CD4-positive, alpha-beta T cell (primary cell): Measurements from ENCODE around the gene SPDYE5. TPM values are rescaled to one million over a fixed set of nuclear protein-coding genes. Genes with fewer than 3 reads are reported as not detected.
"Not testable (repeated sequence)": the region's sequence is repeated elsewhere in the genome, so short reads cannot be mapped to it uniquely, and the experiment has no call there.

Experiments
- ATAC-seq: fragments of 200-7000 bp; cut with Tn5 transposase; one replicate; pipeline ENCODE4 v1.10.0; 2022; ENCODE audit warnings: mild to moderate bottlenecking; ENCODE audit not compliant: poor library complexity
- CTCF ChIA-PET: fragments of 350-600 bp; sonication (Branson Sonifier 250); formaldehyde crosslinking; loops from one replicate; lab custom pipeline; 2021; ENCODE audit warnings: antibody characterized with exemption, inconsistent platforms; lab: Charles Lee
- POLR2A ChIA-PET: fragments of 350-600 bp; sonication (Branson Sonifier 250); formaldehyde crosslinking; loops from one replicate; lab custom pipeline; 2021; ENCODE audit warnings: antibody characterized with exemption, inconsistent platforms; lab: Charles Lee
- DNase-seq, 14 experiments: peaks; one replicate each; pipeline ENCODE4 v3.0.0-alpha.2; 2013 to 2020; ENCODE audit warnings: mixed read lengths in 2 of 14
- H3K27ac ChIP-seq, 2 donors: one replicate each; pipeline versions ENCODE4 v1.5.1 to v1.7.0; 2013; ENCODE audit warnings: low read length in 2 of 2, low read depth in 1 of 2, mild to moderate bottlenecking in 1 of 2
- H3K27me3 ChIP-seq, 2 experiments: 1 replicate in 1 of 2; 2 replicates in 1 of 2; pipeline versions ENCODE4 v1.6.1 to v1.7.0; 2013; ENCODE audit warnings: low read length in 2 of 2, control low read depth in 1 of 2, mild to moderate bottlenecking in 1 of 2, moderate library complexity in 1 of 2; ENCODE audit not compliant: insufficient read depth in 2 of 2, control insufficient read depth in 1 of 2
- H3K36me3 ChIP-seq: one replicate; pipeline ENCODE4 v1.6.1; 2013; ENCODE audit warnings: low read length, control low read depth; ENCODE audit not compliant: insufficient read depth
- H3K4me1 ChIP-seq: one replicate; pipeline ENCODE4 v1.6.1; 2013; ENCODE audit warnings: low read length, control low read depth; ENCODE audit not compliant: insufficient read depth
- H3K4me3 ChIP-seq: one replicate; pipeline ENCODE4 v1.5.1; 2013; ENCODE audit warnings: mild to moderate bottlenecking, low read length, moderate library complexity
- H3K9me3 ChIP-seq, 2 experiments: 1 replicate in 1 of 2; 2 replicates in 1 of 2; pipeline versions ENCODE4 v1.6.1 to v1.7.0; 2013; ENCODE audit warnings: low read length in 2 of 2, mild to moderate bottlenecking in 2 of 2, control low read depth in 1 of 2, moderate library complexity in 1 of 2; ENCODE audit not compliant: control insufficient read depth in 1 of 2, insufficient read depth in 1 of 2
- H3K27ac Mint-ChIP-seq: one replicate; pipeline ENCODE4 v1.8.0; 2020; ENCODE audit warnings: mixed read lengths
- H3K27me3 Mint-ChIP-seq: one replicate; pipeline ENCODE4 v1.8.0; 2021; ENCODE audit warnings: mixed read lengths
- H3K36me3 Mint-ChIP-seq: one replicate; pipeline ENCODE4 v1.8.0; 2021; ENCODE audit warnings: low read depth, mixed read lengths
- H3K4me1 Mint-ChIP-seq: one replicate; pipeline ENCODE4 v1.8.0; 2021; ENCODE audit warnings: low read depth, mixed read lengths
- H3K4me3 Mint-ChIP-seq: one replicate; pipeline ENCODE4 v1.8.0; 2020; ENCODE audit warnings: mild to moderate bottlenecking, mixed read lengths
- H3K9me3 Mint-ChIP-seq: one replicate; pipeline ENCODE4 v1.8.0; 2020; ENCODE audit warnings: mixed read lengths
- intact Hi-C, 2 experiments: fragments of 100-400 bp; cut with DNase I in 1 of 2; cut with micrococcal nuclease in 1 of 2; formaldehyde crosslinking; loops; one replicate each; pipeline versions ENCODE4 v1.15.1 to v1.9.0; 2023 to 2025; cut with DNase I, micrococcal nuclease
- total RNA-seq, 174 experiments: library from RNA in 2 of 174; stranded (reverse) in 2 of 174; gene quantifications; one replicate each; pipeline ENCODE4 v1.2.3 and lab custom pipeline; 2021 to 2026

SPDYE5 gene
- total RNA-seq, 2 experiments from 2014 or later, result 0.20 TPM; not detected in 1

- CTCF ChIA-PET, intact Hi-C loops, H3K4me3 Mint-ChIP-seq: not testable (repeated sequence)
Measured at GRCh38 chr7:75460541-75460940, 31.6 kb upstream of the SPDYE5 start.

GRCh38 chr7:75470166-75470565 is 22.0 kb upstream of the SPDYE5 start:
- intact Hi-C loops, H3K27me3 Mint-ChIP-seq, H3K4me1 Mint-ChIP-seq, H3K4me3 Mint-ChIP-seq, POLR2A ChIA-PET, H3K27me3 ChIP-seq, H3K27ac ChIP-seq, H3K4me1 ChIP-seq, ATAC-seq, H3K9me3 ChIP-seq, DNase-seq, H3K27ac Mint-ChIP-seq, H3K4me3 ChIP-seq, CTCF ChIA-PET, H3K9me3 Mint-ChIP-seq: not testable (repeated sequence)
- H3K36me3 ChIP-seq, result peaks cover 24% of the 10 kb centered on the region
- H3K36me3 Mint-ChIP-seq, result peaks cover 53% of the 10 kb centered on the region

More at GRCh38 chr7:75460541-75460940, 31.6 kb upstream of the SPDYE5 start:
- H3K36me3 Mint-ChIP-seq, H3K4me3 ChIP-seq, ATAC-seq, H3K4me1 ChIP-seq, H3K27me3 ChIP-seq, DNase-seq, H3K9me3 Mint-ChIP-seq, H3K9me3 ChIP-seq, H3K27ac ChIP-seq, H3K36me3 ChIP-seq, POLR2A ChIA-PET, H3K27me3 Mint-ChIP-seq, H3K4me1 Mint-ChIP-seq: not testable (repeated sequence)
- H3K27ac Mint-ChIP-seq, result peak overlapping the region; percentile 31

GRCh38 chr7:75477457-75477856 is 14.7 kb upstream of the SPDYE5 start:
- peaks cover 35% of the 10 kb centered on the region for H3K36me3 Mint-ChIP-seq
- H3K9me3 ChIP-seq, H3K27me3 Mint-ChIP-seq, CTCF ChIA-PET, H3K4me3 Mint-ChIP-seq, POLR2A ChIA-PET, H3K4me1 ChIP-seq, H3K27ac ChIP-seq, ATAC-seq, H3K27ac Mint-ChIP-seq, H3K9me3 Mint-ChIP-seq, H3K27me3 ChIP-seq, DNase-seq, H3K4me1 Mint-ChIP-seq, H3K4me3 ChIP-seq, intact Hi-C loops: not testable (repeated sequence)
- H3K36me3 ChIP-seq, result peaks cover 14% of the 10 kb centered on the region

DNA sequence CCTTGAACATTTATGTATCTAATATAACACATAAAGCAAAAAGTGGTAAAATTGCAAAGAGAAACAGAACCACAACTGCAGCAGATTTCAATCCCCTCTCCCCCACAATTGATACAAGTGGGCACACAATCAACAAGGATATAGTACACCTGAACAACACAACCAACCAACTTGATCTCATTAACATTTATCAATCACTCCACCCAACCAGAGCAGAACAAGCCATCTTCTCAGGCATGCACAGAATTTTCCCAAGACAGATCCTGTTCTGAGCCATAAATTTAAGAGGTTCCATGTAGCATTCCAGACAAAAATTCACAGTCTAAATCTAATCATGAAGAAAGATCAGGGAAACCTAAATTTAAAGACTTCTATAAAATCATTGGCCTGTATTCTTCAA is 11.8 kb upstream of the SPDYE5 start:
- H3K9me3 ChIP-seq, H3K4me1 ChIP-seq, POLR2A ChIA-PET, H3K27ac Mint-ChIP-seq, ATAC-seq, DNase-seq, H3K4me3 Mint-ChIP-seq, intact Hi-C loops, H3K4me3 ChIP-seq, H3K9me3 Mint-ChIP-seq, H3K27me3 ChIP-seq, H3K27me3 Mint-ChIP-seq, H3K27ac ChIP-seq, CTCF ChIA-PET, H3K36me3 ChIP-seq, H3K4me1 Mint-ChIP-seq: not testable (repeated sequence)
- peaks cover 23% of the 10 kb centered on the region for H3K36me3 Mint-ChIP-seq

DNA sequence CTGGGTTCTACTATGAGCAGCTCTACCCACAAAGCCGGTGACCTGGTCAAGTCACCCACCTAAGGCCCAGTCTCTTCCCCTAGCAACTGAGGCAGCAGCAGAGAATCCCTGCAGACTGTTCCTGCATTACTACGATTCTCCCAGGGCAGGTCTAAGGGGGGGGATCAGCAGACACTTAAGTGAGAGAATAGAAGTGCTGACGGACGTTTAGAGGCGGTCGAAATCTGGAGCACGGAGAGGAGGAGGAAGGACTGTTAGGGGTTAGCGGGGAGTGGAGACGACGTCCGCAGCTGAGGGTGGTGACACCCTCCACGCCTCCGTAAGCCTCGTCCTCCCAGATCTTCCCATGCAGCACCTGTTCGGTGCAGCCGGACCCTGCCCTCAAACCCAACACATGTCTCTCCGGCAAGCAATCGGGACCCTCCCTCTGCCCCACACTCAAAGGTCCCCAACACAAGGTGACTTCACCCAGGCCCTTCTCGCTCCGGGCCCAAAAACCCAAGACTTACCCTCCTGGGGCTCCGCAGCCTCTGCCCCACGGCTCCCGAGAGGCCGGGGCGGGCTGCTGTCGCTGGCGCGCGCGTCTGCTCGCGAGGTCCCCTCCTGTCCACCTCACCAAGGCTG is 6.7 kb upstream of the SPDYE5 start:
- Mint-ChIP-seq H3K4me3 (peak overlapping the region; percentile 92), H3K27ac (peak overlapping the region; percentile 78), H3K4me1 (peaks cover 16% of the 10 kb centered on the region), H3K36me3 (peaks cover 17% of the 10 kb centered on the region)
- H3K9me3 ChIP-seq, H3K36me3 ChIP-seq, H3K27me3 ChIP-seq, H3K27ac ChIP-seq, CTCF ChIA-PET, intact Hi-C loops, ATAC-seq, H3K9me3 Mint-ChIP-seq, H3K4me1 ChIP-seq, H3K27me3 Mint-ChIP-seq: not testable (repeated sequence)
- peak overlapping the region; percentile 62 for H3K4me3 ChIP-seq
- DNase-seq, result peak in 3 of 14 experiments; percentile 2 to 15 (median 7)
- POLR2A ChIA-PET, result interaction anchor here (1.4 kb wide), 1 partner anchor 562 kb away, joined by 3 read pairs; the partner anchor contains the start of genes MDH2 and STYXL1

DNA sequence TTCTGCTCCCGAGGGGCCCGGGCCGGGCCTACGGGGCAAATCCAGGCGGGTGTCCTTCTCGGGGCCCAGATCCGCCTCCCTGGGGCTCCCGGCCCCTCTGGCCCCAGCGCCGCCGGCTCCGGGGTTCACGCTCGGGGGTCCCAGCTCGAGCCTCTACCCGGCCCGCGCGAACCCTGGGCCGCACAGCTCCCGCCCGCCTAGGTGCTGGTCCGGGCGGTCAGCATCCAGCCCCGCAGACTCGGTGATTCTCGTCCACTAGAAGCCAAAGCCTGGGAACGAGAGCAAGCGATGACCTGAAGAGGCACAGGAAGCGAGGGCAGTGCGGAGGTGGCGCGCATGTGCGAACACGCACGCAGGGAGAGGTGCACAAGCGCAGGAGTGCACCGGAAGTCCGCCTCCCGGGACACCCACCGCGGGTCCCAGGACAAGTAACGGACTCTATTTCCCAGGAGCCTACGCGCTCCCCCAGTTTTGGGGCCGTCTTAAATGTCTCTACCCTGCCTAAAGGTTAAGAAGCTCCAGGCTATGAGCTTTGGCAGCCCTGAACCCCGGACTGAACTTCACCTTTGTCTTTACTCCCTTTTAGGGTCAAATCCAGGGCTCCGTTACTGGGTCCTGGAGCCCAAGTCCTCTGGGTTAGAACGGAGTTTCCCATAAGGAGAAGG is 6.0 kb upstream of the SPDYE5 start, which contains the start of gene POM121C:
TSS of gene POM121C (minus strand) at position 321 of the 665 bp plus-strand sequence. CDS start 44,803 bp downstream, outside the sequence.
- Mint-ChIP-seq H3K36me3 (peaks cover 17% of the 10 kb centered on the region), H3K4me1 (peaks cover 16% of the 10 kb centered on the region), H3K27ac (peak within 1 kb of the TSS; percentile 78), H3K4me3 (peak within 1 kb of the TSS; percentile 92)
- H3K9me3 ChIP-seq, H3K9me3 Mint-ChIP-seq, H3K36me3 ChIP-seq, H3K27ac ChIP-seq, CTCF ChIA-PET, H3K27me3 ChIP-seq, H3K4me1 ChIP-seq, H3K27me3 Mint-ChIP-seq: not testable (repeated sequence)
- peak; percentile 66 to 92 (median 84) for DNase-seq
- intact Hi-C loops, result loop anchor here in 1 of 2 experiments (2.0 kb wide), 1 partner anchor 43 kb away; no protein-coding TSS in a partner anchor
- ATAC-seq, result peak; percentile 99
- POLR2A ChIA-PET, result interaction anchor here (1.0 to 1.4 kb wide), 2 partner anchors 42 to 562 kb away, joined by 3 read pairs; partner anchors contain the start of genes MDH2 and STYXL1
- peak within 1 kb of the TSS; percentile 62 for H3K4me3 ChIP-seq

GRCh38 chr7:75509033-75509432 is 16.9 kb downstream of the SPDYE5 start:
- intact Hi-C loops, H3K36me3 ChIP-seq, H3K36me3 Mint-ChIP-seq, H3K4me3 ChIP-seq, H3K9me3 ChIP-seq, H3K4me3 Mint-ChIP-seq, DNase-seq, H3K27me3 Mint-ChIP-seq, H3K27ac ChIP-seq, CTCF ChIA-PET, POLR2A ChIA-PET, H3K4me1 ChIP-seq, ATAC-seq, H3K4me1 Mint-ChIP-seq, H3K27ac Mint-ChIP-seq, H3K9me3 Mint-ChIP-seq, H3K27me3 ChIP-seq: not testable (repeated sequence)
